Endometrium (tissue), 2 donors: ENCODE measurements around the gene RING1.
"Not testable (repeated sequence)": the region's sequence is repeated elsewhere in the genome, so short reads cannot be mapped to it uniquely, and the experiment has no call there.

Experiments
- FAIRE-seq: peaks from 2 replicates; lab custom pipeline; 2012; peaks lifted over from hg19 to GRCh38; lab: Jason Lieb, UNC
- donor health status: control.
- donor health status: control.

Gene RING1

DNA sequence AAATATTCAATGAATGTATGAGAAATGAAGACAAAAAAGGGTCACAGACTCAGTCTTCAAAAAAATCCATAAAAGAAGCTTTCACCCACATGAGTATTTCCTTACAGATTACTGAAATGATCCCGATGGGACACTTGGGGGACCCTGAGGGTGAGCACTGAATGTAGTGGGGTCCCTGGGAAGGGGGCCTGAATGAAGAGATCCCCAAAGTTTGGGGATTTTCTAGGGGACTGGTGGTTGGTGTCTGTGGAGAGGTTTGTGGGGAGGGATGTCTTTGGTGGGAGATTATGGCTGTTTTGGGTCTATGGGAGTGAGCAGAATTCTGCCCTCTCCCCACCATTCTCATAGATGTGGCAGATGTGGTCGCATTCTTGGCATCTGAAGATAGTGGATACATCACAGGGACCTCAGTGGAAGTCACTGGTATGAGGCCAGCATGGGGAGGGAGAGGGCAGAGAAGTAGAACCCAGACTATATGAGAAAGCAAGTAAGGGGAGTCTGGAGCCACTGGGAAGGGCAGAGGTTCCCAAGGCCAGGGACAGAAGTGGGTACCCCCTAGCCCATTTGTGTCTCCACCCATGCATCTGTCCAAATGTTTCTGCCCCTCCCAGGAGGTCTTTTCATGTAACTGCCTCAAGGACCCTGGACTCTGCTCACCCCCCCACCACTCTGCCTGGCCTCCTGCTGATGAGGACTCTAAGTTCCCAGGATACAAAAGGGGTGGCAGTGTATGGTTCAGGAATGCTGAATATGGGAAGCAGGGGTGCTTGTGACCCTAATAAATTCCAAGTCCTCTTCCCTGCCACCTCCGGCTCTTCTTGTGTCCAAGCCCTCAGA is 2.1 kb upstream of the RING1 start:
- no peak for FAIRE-seq

DNA sequence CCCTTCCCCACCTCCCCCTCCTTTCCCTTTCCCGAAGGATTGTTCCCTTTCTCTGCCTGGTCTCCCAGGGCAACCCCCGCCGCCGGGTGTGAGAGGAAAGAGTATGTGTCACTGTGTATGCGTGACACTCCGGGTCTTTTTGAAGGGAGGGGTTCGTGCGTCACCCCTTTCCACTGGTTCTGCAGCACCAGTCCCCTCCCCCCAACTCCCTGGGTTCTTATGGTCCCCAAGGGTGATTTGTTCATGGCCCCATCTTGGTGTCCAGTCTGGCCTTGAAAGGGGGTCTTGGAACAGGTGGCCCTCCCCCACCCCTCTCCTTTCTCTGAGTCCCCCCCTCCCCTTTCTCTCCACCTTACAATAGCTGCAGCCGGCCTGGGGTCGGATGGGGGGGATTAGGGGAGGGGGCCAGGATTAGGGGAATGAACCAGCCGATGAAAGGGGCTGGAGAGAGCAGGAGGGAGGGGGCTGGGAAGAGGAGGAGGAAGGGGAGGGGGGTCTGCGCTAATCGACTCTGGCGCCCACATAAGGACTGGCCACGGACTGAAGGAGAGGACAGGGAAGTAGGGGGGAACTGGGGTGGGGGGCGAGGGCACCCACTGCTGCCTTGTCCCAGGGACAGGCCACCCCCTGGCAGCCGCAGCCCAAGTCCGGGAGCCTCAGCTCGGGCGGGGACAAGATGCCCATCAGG is 1.3 kb upstream of the RING1 start:
- no peak for FAIRE-seq

DNA sequence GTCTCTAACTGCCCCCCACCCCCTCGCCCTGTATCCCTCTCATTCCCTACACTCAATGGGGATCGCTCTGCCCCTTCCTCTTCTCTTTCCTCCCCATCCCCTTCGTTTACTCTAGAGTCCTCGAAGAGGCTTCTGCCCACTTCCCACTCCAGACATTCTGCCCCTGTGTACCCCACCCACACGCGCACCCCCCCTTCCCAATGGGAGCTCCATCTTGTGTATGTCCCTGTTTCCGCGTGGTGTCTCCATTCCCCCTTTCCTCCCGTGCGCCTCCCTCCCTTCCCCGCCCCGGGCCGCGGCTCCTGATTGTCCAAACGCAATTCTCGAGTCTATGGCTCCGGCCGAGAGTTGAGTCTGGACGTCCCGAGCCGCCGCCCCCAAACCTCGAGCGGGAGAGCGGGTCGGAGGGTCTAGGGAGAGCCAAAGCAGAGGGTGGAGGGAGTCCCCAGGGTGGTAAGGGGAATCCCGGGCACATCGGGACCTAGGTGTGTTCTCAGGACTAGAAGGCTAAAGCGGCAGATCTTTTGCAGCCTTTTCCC is 679 bp upstream of the RING1 start:
- FAIRE-seq, result no peak

DNA sequence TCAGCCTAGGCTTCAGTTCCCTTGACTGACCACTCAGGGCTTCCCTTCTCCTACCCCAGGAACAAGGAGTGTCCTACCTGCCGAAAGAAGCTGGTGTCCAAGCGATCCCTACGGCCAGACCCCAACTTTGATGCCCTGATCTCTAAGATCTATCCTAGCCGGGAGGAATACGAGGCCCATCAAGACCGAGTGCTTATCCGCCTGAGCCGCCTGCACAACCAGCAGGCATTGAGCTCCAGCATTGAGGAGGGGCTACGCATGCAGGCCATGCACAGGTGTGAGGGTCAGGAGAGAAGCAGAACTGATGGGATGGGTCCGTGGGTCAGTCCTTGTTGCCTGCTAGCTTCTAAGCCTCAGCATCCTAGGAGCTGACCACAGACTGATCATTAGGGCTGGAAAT is 1.6 kb downstream of the RING1 start:
- no peak for FAIRE-seq

DNA sequence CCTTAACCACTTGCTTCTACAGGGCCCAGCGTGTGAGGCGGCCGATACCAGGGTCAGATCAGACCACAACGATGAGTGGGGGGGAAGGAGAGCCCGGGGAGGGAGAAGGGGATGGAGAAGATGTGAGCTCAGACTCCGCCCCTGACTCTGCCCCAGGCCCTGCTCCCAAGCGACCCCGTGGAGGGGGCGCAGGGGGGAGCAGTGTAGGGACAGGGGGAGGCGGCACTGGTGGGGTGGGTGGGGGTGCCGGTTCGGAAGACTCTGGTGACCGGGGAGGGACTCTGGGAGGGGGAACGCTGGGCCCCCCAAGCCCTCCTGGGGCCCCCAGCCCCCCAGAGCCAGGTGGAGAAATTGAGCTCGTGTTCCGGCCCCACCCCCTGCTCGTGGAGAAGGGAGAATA is 2.8 kb downstream of the RING1 start:
- no peak for FAIRE-seq

DNA sequence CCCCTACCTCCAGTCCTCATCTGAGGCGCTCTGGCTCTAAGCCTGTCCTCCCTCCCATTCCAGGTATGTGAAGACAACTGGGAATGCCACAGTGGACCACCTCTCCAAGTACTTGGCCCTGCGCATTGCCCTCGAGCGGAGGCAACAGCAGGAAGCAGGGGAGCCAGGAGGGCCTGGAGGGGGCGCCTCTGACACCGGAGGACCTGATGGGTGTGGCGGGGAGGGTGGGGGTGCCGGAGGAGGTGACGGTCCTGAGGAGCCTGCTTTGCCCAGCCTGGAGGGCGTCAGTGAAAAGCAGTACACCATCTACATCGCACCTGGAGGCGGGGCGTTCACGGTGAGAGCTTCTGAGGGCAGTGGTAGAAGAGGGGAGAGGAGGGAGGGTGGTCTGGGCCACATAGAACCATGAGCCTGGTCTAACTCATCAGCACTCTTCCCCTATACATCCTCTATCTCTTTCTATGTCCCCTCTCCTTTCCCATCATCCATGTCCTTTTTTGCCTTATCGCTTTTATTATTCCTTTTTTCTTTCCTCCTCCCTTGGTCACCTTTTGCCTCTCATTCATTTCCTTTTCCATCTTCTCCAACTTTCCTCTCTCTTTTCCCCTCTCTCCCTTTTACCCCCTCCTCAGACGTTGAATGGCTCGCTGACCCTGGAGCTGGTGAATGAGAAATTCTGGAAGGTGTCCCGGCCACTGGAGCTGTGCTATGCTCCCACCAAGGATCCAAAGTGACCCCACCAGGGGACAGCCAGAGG is 3.5 kb downstream of the RING1 start:
- no peak for FAIRE-seq

DNA sequence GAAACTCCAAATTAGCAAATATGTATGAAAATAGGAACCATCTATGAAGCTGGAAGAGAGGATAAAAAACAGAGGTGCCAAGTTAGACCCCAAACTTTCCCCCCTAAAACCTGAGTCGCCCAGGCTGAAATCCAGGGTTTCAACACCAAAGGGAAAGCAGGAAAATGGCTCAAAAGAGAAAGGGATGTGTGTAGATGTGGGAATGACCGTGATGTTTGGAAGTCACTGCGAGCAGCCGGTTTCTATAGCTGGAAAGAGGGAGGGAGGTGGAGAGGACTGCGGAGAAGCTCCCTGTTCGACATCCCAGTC is 4.5 kb downstream of the RING1 start:
- no peak for FAIRE-seq

- no peak for FAIRE-seq
Observed at GRCh38 chr6:33213166-33213988, 5.1 kb downstream of the RING1 start.

GRCh38 chr6:33213989-33214335 is 5.7 kb downstream of the RING1 start:
- no peak for FAIRE-seq

- no peak for FAIRE-seq
Observed at GRCh38 chr6:33215271-33216116, 7.2 kb downstream of the RING1 start.

DNA sequence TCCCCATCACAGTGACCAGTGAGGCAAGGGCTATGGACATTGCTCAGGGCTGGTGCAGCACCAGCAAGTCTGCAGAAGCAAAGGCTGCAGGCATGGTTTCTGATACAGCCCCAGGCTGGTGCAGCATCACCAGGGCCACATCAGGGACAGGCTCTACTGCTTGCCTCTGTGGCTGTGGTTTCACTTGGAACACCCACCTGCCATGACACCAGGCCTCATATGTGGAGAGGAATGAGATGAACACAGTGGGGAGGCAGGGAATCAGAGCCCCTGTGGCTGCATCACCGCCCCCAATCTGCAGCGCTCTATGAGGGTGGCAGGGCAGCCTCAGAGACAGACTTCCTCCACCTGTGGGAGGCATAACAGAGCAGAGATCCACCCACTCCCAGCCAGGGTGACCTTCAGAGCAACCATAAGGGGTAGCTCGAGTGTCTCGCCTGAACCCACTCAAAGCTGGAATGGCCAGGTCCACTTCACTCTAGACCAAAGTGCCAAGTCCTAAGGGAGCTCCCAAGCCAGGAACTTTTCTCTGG is 7.9 kb downstream of the RING1 start:
- no peak for FAIRE-seq

GRCh38 chr6:33217246-33217645 is 8.9 kb downstream of the RING1 start:
- FAIRE-seq, result no peak

- FAIRE-seq, result no peak
Observed at GRCh38 chr6:33217681-33218080, 9.4 kb downstream of the RING1 start.

DNA sequence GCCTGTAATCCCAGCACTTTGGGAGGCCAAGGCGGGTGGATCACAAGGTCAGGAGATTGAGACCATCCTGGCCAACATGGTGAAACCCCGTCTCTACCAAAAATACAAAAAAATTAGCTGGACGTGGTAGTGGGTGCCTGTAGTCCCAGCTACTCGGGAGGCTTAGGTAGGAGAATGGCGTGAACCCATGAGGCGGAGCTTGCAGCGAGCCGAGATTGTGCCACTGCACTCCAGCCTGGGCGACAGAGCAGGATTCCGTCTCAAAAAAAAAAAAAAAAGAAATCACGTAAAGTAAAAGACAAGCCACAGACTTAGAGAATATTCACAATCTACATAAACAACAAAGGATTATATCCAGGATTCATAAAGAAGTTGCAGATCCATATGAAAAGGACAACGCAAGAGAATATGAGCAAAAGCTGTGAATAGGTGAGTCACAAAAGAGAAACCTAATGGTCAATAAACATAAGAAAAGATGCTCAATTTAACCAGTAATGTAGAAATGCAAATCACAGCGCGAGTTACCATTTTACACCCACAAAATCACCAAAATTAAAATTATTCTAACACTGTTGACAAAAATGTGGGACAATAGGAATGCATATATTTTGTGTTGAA is 18.3 kb downstream of the RING1 start:
- FAIRE-seq, result not testable (repeated sequence)

DNA sequence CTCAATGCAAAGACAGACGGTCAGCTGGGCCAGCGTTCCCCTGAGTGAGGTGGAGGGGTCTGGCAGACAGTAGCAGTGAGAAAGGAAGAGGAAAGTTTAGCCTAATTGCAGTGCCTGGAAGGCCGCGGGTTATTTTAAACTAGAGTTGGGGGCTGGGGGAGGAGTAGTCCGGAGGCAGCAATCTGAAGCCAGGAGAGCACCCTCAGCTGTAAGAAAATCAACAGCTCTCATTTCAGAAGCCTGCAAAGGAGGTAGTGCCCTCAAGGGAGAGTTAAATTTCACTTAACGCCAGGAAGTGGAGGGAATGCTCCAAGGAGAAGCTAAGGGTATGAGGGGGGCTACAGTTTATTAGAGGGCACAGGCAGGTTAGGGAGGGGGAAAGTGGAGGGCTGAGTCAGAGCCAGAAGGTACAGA is 26.9 kb downstream of the RING1 start:
- no peak for FAIRE-seq

DNA sequence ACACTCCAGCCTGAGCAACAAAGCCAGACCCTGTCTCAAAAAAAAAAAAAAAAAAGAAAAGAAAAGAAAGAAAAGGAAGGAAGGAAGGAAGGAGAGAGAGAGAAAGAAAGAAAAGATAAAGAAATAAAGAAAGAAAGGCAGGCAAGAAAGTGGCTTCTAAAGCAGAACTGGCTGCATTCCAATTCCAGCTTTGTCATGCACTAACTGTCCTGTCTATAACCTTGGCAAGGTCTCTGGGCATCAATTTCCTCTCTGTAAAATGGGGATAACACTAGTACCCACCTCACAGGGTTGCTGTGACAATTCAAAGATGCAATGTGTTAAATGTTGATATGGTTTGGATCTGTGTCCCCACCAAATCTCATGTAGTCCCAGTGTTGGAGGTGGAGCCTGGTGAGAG is 28.0 kb downstream of the RING1 start:
- no peak for FAIRE-seq

GRCh38 chr6:33236852-33237251 is 28.6 kb downstream of the RING1 start:
- no peak for FAIRE-seq

- FAIRE-seq, result no peak
Observed at GRCh38 chr6:33237741-33238140, 29.4 kb downstream of the RING1 start.

- FAIRE-seq, result no peak
Observed at GRCh38 chr6:33241968-33242367, 33.7 kb downstream of the RING1 start.

DNA sequence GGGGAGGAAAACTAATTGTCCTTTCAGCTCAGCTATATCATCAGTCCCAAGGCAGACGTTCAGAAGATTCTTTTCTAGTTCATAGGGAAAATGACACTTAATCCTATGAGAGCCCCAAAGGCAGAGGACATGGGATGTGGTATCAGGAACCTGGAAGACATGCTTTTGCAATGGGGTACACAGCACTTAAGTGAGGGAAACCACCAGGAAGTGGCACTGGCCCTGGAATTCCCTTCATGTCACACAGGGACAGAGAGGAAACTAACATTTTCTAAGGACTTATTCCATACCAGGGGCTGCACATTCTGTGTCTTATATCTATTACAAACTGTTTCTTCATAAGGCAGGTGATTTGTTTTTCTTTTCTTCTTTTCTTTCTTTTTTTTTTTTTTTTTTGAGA is 35.2 kb downstream of the RING1 start:
- no peak for FAIRE-seq
